Measurements from ENCODE around the gene PTH1R.

PTH1R gene

GRCh38 chr3:46952813-46953212, 75.3 kb downstream of the PTH1R start:
- DNase-seq, result no peak

All from bone marrow (tissue), 2 donors.